ENCODE results near the gene PCDHB15.

PCDHB15 gene

GRCh38 chr5:141250576-141250975, 5.4 kb downstream of the PCDHB15 start:
- DNase-seq (ENCODE audit: low spot score) = no peak

GRCh38 chr5:141258464-141258863, 13.3 kb downstream of the PCDHB15 start:
- DNase-seq (ENCODE audit: low spot score) = no peak

- DNase-seq (ENCODE audit: low spot score) = no peak
Measured at GRCh38 chr5:141258948-141259347, 13.8 kb downstream of the PCDHB15 start.

- DNase-seq (ENCODE audit: low spot score) = no peak
Measured at GRCh38 chr5:141260458-141261237, 15.5 kb downstream of the PCDHB15 start.

- no peak for DNase-seq (ENCODE audit: low spot score)
Measured at GRCh38 chr5:141261238-141261546, 16.0 kb downstream of the PCDHB15 start.

GRCh38 chr5:141269195-141269594, 24.0 kb downstream of the PCDHB15 start:
- DNase-seq (ENCODE audit: low spot score) = no peak

GRCh38 chr5:141272906-141273305, 27.7 kb downstream of the PCDHB15 start:
- DNase-seq (ENCODE audit: low spot score) = no peak

GRCh38 chr5:141298376-141298775, 53.2 kb downstream of the PCDHB15 start:
- no peak for DNase-seq (ENCODE audit: low spot score)
